ENCODE measurements around the gene KCTD4. TPM values are rescaled to one million over a fixed set of nuclear protein-coding genes. Genes with fewer than 3 reads are reported as not detected.
A peak's percentile ranks its signal among the peaks of the same experiment; 100 is the strongest.

Gene KCTD4
- total RNA-seq, 4 donors from 2014 or later = not detected

GRCh38 chr13:45242070-45242469, 41.2 kb upstream of the KCTD4 start:
- H3K9me3 ChIP-seq = no peaks in the 10 kb centered on the region
- WGBS = 2% methylated on average over 3 of the region's 3 CpGs
- TF ChIP-seq EP300 (IDR thresholded peaks at IDR 0.05) (no peak), CTCF (IDR thresholded peaks at IDR 0.05) (no peak), POLR2A (IDR thresholded peaks at IDR 0.05; ENCODE audit: low read depth) (no peak), POLR2AphosphoS5 (IDR thresholded peaks at IDR 0.05) (peak in 1 of 2 donors; percentile 16)
- no peak for DNase-seq (ENCODE audit: extremely low spot score)
- H3K4me1 ChIP-seq = peaks cover 10 to 24% (median 18%) of the 10 kb centered on the region in 4 donors
- peaks cover 0 to 3% (median 0%) of the 10 kb centered on the region in 4 donors for H3K36me3 ChIP-seq
- H3K27me3 ChIP-seq = no peaks in the 10 kb centered on the region
- H3K27ac ChIP-seq (replicated peaks in 1 of 4) = peak overlapping the region in 2 of 4 donors; percentile 7 to 65
- intact Hi-C loops (cut with DNase I) = no loop called here
- no peak overlapping the region for H3K4me3 ChIP-seq

GRCh38 chr13:45240143-45240542, 39.3 kb upstream of the KCTD4 start:
- intact Hi-C loops (cut with DNase I) = no loop called here
- Histone ChIP-seq H3K36me3 (peaks cover 0 to 3% (median 0%) of the 10 kb centered on the region in 4 donors), H3K4me1 (peaks cover 10 to 24% (median 18%) of the 10 kb centered on the region in 4 donors), H3K9me3 (no peaks in the 10 kb centered on the region), H3K27me3 (no peaks in the 10 kb centered on the region), H3K27ac (replicated peaks in 1 of 4) (no peak overlapping the region), H3K4me3 (no peak overlapping the region)
- no peak for DNase-seq (ENCODE audit: extremely low spot score)
- no peak for TF ChIP-seq EP300 (IDR thresholded peaks at IDR 0.05)
- no peak for TF ChIP-seq POLR2AphosphoS5 (IDR thresholded peaks at IDR 0.05)
- no peak for TF ChIP-seq POLR2A (IDR thresholded peaks at IDR 0.05; ENCODE audit: low read depth)
- no peak for TF ChIP-seq CTCF (IDR thresholded peaks at IDR 0.05)

GRCh38 chr13:45238945-45239795, 38.3 kb upstream of the KCTD4 start:
- Histone ChIP-seq H3K4me1 (peaks cover 10 to 24% (median 18%) of the 10 kb centered on the region in 4 donors), H3K27me3 (no peaks in the 10 kb centered on the region), H3K4me3 (no peak overlapping the region), H3K36me3 (peaks cover 0 to 3% (median 0%) of the 10 kb centered on the region in 4 donors), H3K27ac (replicated peaks in 1 of 4) (no peak overlapping the region), H3K9me3 (no peaks in the 10 kb centered on the region)
- intact Hi-C loops (cut with DNase I) = no loop called here
- 91% methylated on average over 4 of the region's 4 CpGs for WGBS
- DNase-seq (ENCODE audit: extremely low spot score) = no peak
- no peak for TF ChIP-seq POLR2AphosphoS5 (IDR thresholded peaks at IDR 0.05)
- TF ChIP-seq POLR2A (IDR thresholded peaks at IDR 0.05; ENCODE audit: low read depth) = no peak
- TF ChIP-seq EP300 (IDR thresholded peaks at IDR 0.05) = no peak
- no peak for TF ChIP-seq CTCF (IDR thresholded peaks at IDR 0.05)

- no peaks in the 10 kb centered on the region for H3K36me3 ChIP-seq
- WGBS = 100% methylated on average over 2 of the region's 2 CpGs
- no peaks in the 10 kb centered on the region for H3K9me3 ChIP-seq
- DNase-seq (ENCODE audit: extremely low spot score) = no peak
- no peaks in the 10 kb centered on the region for H3K27me3 ChIP-seq
- H3K27ac ChIP-seq (replicated peaks in 1 of 4) = no peak overlapping the region
- no peak for TF ChIP-seq CTCF (IDR thresholded peaks at IDR 0.05)
- TF ChIP-seq EP300 (IDR thresholded peaks at IDR 0.05) = no peak
- no peak for TF ChIP-seq POLR2A (IDR thresholded peaks at IDR 0.05; ENCODE audit: low read depth)
- no peak for TF ChIP-seq POLR2AphosphoS5 (IDR thresholded peaks at IDR 0.05)
- no peak overlapping the region for H3K4me3 ChIP-seq
- H3K4me1 ChIP-seq = peaks cover 0 to 10% (median 5%) of the 10 kb centered on the region in 4 donors
- intact Hi-C loops (cut with DNase I) = no loop called here
These were observed 31.7 kb upstream of the KCTD4 start for GRCh38 chr13:45232591-45232990.

All from esophagus muscularis mucosa (tissue), 4 donors.